ENCODE data around the gene ECM1. TPM values are rescaled to one million over a fixed set of nuclear protein-coding genes. Genes with fewer than 3 reads are reported as not detected.
A peak's percentile ranks its signal among the peaks of the same experiment; 100 is the strongest.

The ECM1 gene
- total RNA-seq, 6 experiments from 2014 or later, result 8.8 to 26.7 (median 14.9) TPM

- Histone ChIP-seq H3K9me3 (no peaks in the 10 kb centered on the region), H3K27me3 (no peaks in the 10 kb centered on the region), H3K4me1 (peaks cover 0 to 86% (median 27%) of the 10 kb centered on the region in 4 donors), H3K4me3 (no peak overlapping the region), H3K27ac (peak overlapping the region in 1 of 3 donors; percentile 27), H3K36me3 (peaks cover 0 to 7% (median under 1%) of the 10 kb centered on the region in 4 donors)
- DNase-seq (no peak), ATAC-seq (no peak)
- no peak for TF ChIP-seq CTCF (IDR thresholded peaks at IDR 0.05)
- no peak for TF ChIP-seq POLR2A (IDR thresholded peaks at IDR 0.05)
- intact Hi-C loops (cut with DNase I), result no loop called here
- 77% methylated on average over 3 of the region's 3 CpGs for WGBS (ENCODE audit: insufficient coverage, low coverage, low lambda C conversion rate, missing lambda C conversion rate)
Measured at GRCh38 chr1:150476754-150477153, 31.2 kb upstream of the ECM1 start.

GRCh38 chr1:150477320-150477719, 30.6 kb upstream of the ECM1 start:
- no peak overlapping the region for H3K4me3 ChIP-seq
- DNase-seq, result no peak
- whole genome bisulfite sequencing (ENCODE audit: insufficient coverage, low coverage, low lambda C conversion rate, missing lambda C conversion rate), result 67% methylated on average over 1 of the region's 1 CpG
- no peaks in the 10 kb centered on the region for H3K27me3 ChIP-seq
- TF ChIP-seq POLR2A (IDR thresholded peaks at IDR 0.05), result no peak
- no peak for TF ChIP-seq CTCF (IDR thresholded peaks at IDR 0.05)
- no peaks in the 10 kb centered on the region for H3K9me3 ChIP-seq
- no peak for ATAC-seq
- peak overlapping the region in 1 of 3 donors; percentile 27 for H3K27ac ChIP-seq
- peaks cover 0 to 86% (median 27%) of the 10 kb centered on the region in 4 donors for H3K4me1 ChIP-seq
- intact Hi-C loops (cut with DNase I), result no loop called here
- peaks cover 0 to 1% (median 0%) of the 10 kb centered on the region in 4 donors for H3K36me3 ChIP-seq

- TF ChIP-seq CTCF (IDR thresholded peaks at IDR 0.05) (no peak), POLR2A (IDR thresholded peaks at IDR 0.05) (no peak)
- DNase-seq (no peak), ATAC-seq (peak in 2 of 4 donors; percentile 14 to 52)
- H3K4me1 ChIP-seq, result peaks cover 0 to 82% (median 25%) of the 10 kb centered on the region in 4 donors
- intact Hi-C loops (cut with DNase I), result no loop called here
- peak overlapping the region in 1 of 3 donors; percentile 27 for H3K27ac ChIP-seq
- no peaks in the 10 kb centered on the region for H3K9me3 ChIP-seq
- H3K4me3 ChIP-seq, result no peak overlapping the region
- 69% methylated on average over 4 of the region's 4 CpGs for WGBS (ENCODE audit: insufficient coverage, low coverage, low lambda C conversion rate, missing lambda C conversion rate)
- H3K36me3 ChIP-seq, result no peaks in the 10 kb centered on the region
- H3K27me3 ChIP-seq, result no peaks in the 10 kb centered on the region
Measured at GRCh38 chr1:150477733-150478132, 30.2 kb upstream of the ECM1 start.

GRCh38 chr1:150479370-150479769, 28.5 kb upstream of the ECM1 start:
- peak overlapping the region in 1 of 3 donors; percentile 69 for H3K27ac ChIP-seq
- DNase-seq (no peak), ATAC-seq (peak; percentile 54 to 65 (median 60))
- H3K9me3 ChIP-seq, result no peaks in the 10 kb centered on the region
- TF ChIP-seq POLR2A (IDR thresholded peaks at IDR 0.05) (no peak), CTCF (IDR thresholded peaks at IDR 0.05) (no peak)
- H3K36me3 ChIP-seq, result no peaks in the 10 kb centered on the region
- peaks cover 0 to 67% (median 18%) of the 10 kb centered on the region in 4 donors for H3K4me1 ChIP-seq
- intact Hi-C loops (cut with DNase I), result no loop called here
- no peaks in the 10 kb centered on the region for H3K27me3 ChIP-seq
- 19% methylated on average over 3 of the region's 4 CpGs for WGBS (ENCODE audit: insufficient coverage, low coverage, low lambda C conversion rate, missing lambda C conversion rate)
- H3K4me3 ChIP-seq, result no peak overlapping the region

Data from right lobe of liver (tissue), 6 donors.